SK-N-SH treated with all-trans-retinoic acid at 6 μM for 48 hours (cell line): ENCODE results near the gene SV2B.
A peak's percentile ranks its signal among the peaks of the same experiment; 100 is the strongest.

Experiments used
- ATAC-seq: fragments of 200-7000 bp; cut with Tn5 transposase; 3 replicates; pipeline ENCODE4 v1.9.1; 2020; ENCODE audit warnings: mild to moderate bottlenecking, moderate library complexity
- ARNTL ChIP-seq: fragments of 450-650 bp; formaldehyde crosslinking; IDR thresholded peaks from 2 replicates; pipeline ENCODE4 v1.5.0; 2020; ENCODE audit warnings: low read depth, mild to moderate bottlenecking, moderate library complexity, borderline replicate concordance
- BACH2 ChIP-seq: fragments of 250-450 bp; sonication (Bioruptor Pico); IDR thresholded peaks from 2 replicates; pipeline ENCODE4 v1.9.0; 2021; ENCODE audit warnings: mild to moderate bottlenecking, borderline replicate concordance
- CSDC2 ChIP-seq: fragments of 250-450 bp; sonication (Bioruptor Pico); IDR thresholded peaks from 2 replicates; pipeline ENCODE4 v1.5.0; 2020; ENCODE audit warnings: mild to moderate bottlenecking, moderate library complexity
- ESRRG ChIP-seq: fragments of 250-450 bp; sonication (Bioruptor Pico); IDR thresholded peaks from 2 replicates; pipeline ENCODE4 v1.6.1; 2021; ENCODE audit warnings: mild to moderate bottlenecking
- GLIS3 ChIP-seq: fragments of 250-450 bp; sonication (Bioruptor Pico); IDR thresholded peaks from 2 replicates; pipeline ENCODE4 v1.5.0; 2020; ENCODE audit warnings: mild to moderate bottlenecking, moderate library complexity
- ISL1 ChIP-seq: fragments of 250-450 bp; sonication (Bioruptor Pico); IDR thresholded peaks from 2 replicates; pipeline ENCODE4 v2.1.2; 2022; ENCODE audit warnings: mild to moderate bottlenecking, moderate library complexity
- OSR1 ChIP-seq: fragments of 250-450 bp; sonication (Bioruptor Pico); IDR thresholded peaks from 2 replicates; pipeline ENCODE4 v1.8.0; 2022; ENCODE audit warnings: moderate library complexity, mild to moderate bottlenecking, inconsistent platforms
- PPARA ChIP-seq: fragments of 250-450 bp; sonication (Bioruptor Pico); IDR thresholded peaks from 2 replicates; pipeline ENCODE4 v1.5.0; 2020; ENCODE audit warnings: mild to moderate bottlenecking, borderline replicate concordance
- RARB ChIP-seq: fragments of 250-450 bp; sonication (Bioruptor Pico); IDR thresholded peaks from 2 replicates; pipeline ENCODE4 v1.8.0; 2021; ENCODE audit warnings: mild to moderate bottlenecking, moderate library complexity
- SNAI2 ChIP-seq: fragments of 250-450 bp; sonication (Bioruptor Pico); IDR thresholded peaks from 2 replicates; pipeline ENCODE4 v1.5.0; 2020; ENCODE audit warnings: mild to moderate bottlenecking, moderate library complexity
- TCF4 ChIP-seq: fragments of 250-450 bp; sonication (Bioruptor Pico); IDR thresholded peaks from 2 replicates; pipeline ENCODE4 v1.8.0; 2021; ENCODE audit warnings: mild to moderate bottlenecking, moderate library complexity, borderline replicate concordance
- TOX ChIP-seq: fragments of 250-450 bp; sonication (Bioruptor Pico); IDR thresholded peaks from 2 replicates; pipeline ENCODE4 v1.8.0; 2021; ENCODE audit warnings: mild to moderate bottlenecking, moderate library complexity, borderline replicate concordance
- ZC3H10 ChIP-seq: fragments of 250-450 bp; sonication (Bioruptor Pico); IDR thresholded peaks from 2 replicates; pipeline ENCODE4 v1.5.1; 2021; ENCODE audit warnings: mild to moderate bottlenecking, moderate library complexity
- ZFP30 ChIP-seq: fragments of 450-650 bp; formaldehyde crosslinking; IDR thresholded peaks from 2 replicates; pipeline ENCODE4 v1.5.0; 2022; ENCODE audit warnings: mild to moderate bottlenecking, moderate library complexity
- ZNF565 ChIP-seq: fragments of 450-650 bp; formaldehyde crosslinking; conservative IDR thresholded peaks from 2 replicates; pipeline ENCODE4 v1.5.0; 2020; ENCODE audit warnings: low read depth, mild to moderate bottlenecking, moderate library complexity
- ZNF70 ChIP-seq: fragments of 450-650 bp; formaldehyde crosslinking; IDR thresholded peaks from 2 replicates; pipeline ENCODE4 v1.5.0; 2020; ENCODE audit warnings: mild to moderate bottlenecking, moderate library complexity
- ZNF8 ChIP-seq: fragments of 450-650 bp; formaldehyde crosslinking; IDR thresholded peaks from 2 replicates; pipeline ENCODE4 v1.5.0; 2020; ENCODE audit warnings: mild to moderate bottlenecking, moderate library complexity
- TF ChIP-seq, protein P1 (sequence below): fragments of 250-450 bp; sonication (Bioruptor Pico); IDR thresholded peaks from 2 replicates; pipeline ENCODE4 v1.8.0; 2020; ENCODE audit warnings: mild to moderate bottlenecking, moderate library complexity, borderline replicate concordance
- TF ChIP-seq, protein P2 (sequence below): fragments of 250-450 bp; sonication (Bioruptor Pico); IDR thresholded peaks from 2 replicates; pipeline ENCODE4 v1.5.0; 2020; ENCODE audit warnings: mild to moderate bottlenecking, moderate library complexity
- TF ChIP-seq, protein P3 (sequence below): fragments of 250-450 bp; sonication (Bioruptor Pico); IDR thresholded peaks from 2 replicates; pipeline ENCODE4 v1.5.1; 2020; ENCODE audit warnings: low read depth, mild to moderate bottlenecking, moderate library complexity
- TF ChIP-seq, protein P4 (sequence below): fragments of 250-450 bp; sonication (Bioruptor Pico); IDR thresholded peaks from 2 replicates; pipeline ENCODE4 v1.8.0; 2021; ENCODE audit warnings: low read depth, mild to moderate bottlenecking, moderate library complexity, borderline replicate concordance
- TF ChIP-seq, protein P5 (sequence below): fragments of 250-450 bp; sonication (Bioruptor Pico); IDR thresholded peaks from 2 replicates; pipeline ENCODE4 v1.5.1; 2021; ENCODE audit warnings: mild to moderate bottlenecking, moderate library complexity

SV2B gene

DNA sequence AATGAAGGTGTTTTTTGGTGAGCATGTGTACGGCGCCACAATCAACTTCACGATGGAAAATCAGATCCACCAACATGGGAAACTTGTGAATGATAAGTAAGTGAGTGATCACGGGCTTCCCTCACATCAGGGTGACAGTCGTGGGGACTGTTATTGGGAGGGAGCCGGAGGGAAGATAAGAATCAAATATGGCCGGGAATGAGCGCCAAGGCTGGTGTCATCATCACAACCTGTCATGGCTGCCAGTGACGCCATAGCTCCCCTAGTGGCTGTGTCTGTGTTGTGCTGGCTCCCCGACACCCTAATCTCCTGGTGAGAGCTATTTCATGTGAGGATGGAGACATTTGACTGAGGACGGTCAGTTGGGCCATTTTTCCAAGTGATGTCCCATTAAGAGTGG lies 168.5 kb downstream of the SV2B start:
- peak; percentile 53; the same call in 2 of the 3 replicates for ATAC-seq

DNA sequence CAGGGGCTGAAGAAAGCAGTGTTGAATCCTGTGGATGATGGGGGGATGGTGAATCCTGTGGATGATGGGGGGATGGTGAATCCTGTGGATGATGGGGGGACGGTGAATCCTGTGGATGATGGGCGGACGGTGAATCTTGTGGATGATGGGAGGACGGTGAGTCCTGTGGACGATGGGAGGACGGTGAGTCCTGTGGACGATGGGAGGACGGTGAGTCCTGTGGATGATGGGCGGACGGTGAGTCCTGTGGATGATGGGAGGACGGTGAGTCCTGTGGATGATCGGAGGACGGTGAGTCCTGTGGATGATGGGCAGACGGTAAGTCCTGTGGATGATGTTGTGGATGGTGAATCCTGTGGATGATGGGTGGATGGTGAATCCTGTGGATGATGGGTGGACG lies 170.7 kb downstream of the SV2B start:
- ATAC-seq = no peak
- TF ChIP-seq CSDC2 = no peak
- TF ChIP-seq ZNF70 = no peak
- no peak for TF ChIP-seq ZFP30 (CRISPR knock-in tag)
- TF ChIP-seq SNAI2 (CRISPR knock-in tag) = no peak
- TF ChIP-seq ZC3H10 = no peak
- TF ChIP-seq, protein P1, sequence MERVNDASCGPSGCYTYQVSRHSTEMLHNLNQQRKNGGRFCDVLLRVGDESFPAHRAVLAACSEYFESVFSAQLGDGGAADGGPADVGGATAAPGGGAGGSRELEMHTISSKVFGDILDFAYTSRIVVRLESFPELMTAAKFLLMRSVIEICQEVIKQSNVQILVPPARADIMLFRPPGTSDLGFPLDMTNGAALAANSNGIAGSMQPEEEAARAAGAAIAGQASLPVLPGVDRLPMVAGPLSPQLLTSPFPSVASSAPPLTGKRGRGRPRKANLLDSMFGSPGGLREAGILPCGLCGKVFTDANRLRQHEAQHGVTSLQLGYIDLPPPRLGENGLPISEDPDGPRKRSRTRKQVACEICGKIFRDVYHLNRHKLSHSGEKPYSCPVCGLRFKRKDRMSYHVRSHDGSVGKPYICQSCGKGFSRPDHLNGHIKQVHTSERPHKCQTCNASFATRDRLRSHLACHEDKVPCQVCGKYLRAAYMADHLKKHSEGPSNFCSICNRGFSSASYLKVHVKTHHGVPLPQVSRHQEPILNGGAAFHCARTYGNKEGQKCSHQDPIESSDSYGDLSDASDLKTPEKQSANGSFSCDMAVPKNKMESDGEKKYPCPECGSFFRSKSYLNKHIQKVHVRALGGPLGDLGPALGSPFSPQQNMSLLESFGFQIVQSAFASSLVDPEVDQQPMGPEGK (CRISPR knock-in tag) = no peak
- TF ChIP-seq ZNF8 = no peak
- TF ChIP-seq TCF4 (CRISPR knock-in tag) = no peak
- TF ChIP-seq TOX (CRISPR knock-in tag) = no peak
- no peak for TF ChIP-seq ISL1
- TF ChIP-seq, protein P2, sequence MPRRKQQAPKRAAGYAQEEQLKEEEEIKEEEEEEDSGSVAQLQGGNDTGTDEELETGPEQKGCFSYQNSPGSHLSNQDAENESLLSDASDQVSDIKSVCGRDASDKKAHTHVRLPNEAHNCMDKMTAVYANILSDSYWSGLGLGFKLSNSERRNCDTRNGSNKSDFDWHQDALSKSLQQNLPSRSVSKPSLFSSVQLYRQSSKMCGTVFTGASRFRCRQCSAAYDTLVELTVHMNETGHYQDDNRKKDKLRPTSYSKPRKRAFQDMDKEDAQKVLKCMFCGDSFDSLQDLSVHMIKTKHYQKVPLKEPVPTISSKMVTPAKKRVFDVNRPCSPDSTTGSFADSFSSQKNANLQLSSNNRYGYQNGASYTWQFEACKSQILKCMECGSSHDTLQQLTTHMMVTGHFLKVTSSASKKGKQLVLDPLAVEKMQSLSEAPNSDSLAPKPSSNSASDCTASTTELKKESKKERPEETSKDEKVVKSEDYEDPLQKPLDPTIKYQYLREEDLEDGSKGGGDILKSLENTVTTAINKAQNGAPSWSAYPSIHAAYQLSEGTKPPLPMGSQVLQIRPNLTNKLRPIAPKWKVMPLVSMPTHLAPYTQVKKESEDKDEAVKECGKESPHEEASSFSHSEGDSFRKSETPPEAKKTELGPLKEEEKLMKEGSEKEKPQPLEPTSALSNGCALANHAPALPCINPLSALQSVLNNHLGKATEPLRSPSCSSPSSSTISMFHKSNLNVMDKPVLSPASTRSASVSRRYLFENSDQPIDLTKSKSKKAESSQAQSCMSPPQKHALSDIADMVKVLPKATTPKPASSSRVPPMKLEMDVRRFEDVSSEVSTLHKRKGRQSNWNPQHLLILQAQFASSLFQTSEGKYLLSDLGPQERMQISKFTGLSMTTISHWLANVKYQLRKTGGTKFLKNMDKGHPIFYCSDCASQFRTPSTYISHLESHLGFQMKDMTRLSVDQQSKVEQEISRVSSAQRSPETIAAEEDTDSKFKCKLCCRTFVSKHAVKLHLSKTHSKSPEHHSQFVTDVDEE = no peak

More for the DNA sequence above, 168.5 kb downstream of the SV2B start:
- TF ChIP-seq ZNF565 (CRISPR knock-in tag) (no peak), ZNF8 (no peak), ESRRG (no peak), BACH2 (CRISPR knock-in tag) (no peak), OSR1 (CRISPR knock-in tag) (no peak), CSDC2 (no peak), PPARA (CRISPR knock-in tag) (no peak), RARB (no peak), ISL1 (no peak), ARNTL (CRISPR knock-in tag) (no peak), ZFP30 (CRISPR knock-in tag) (no peak), GLIS3 (CRISPR knock-in tag) (no peak), TCF4 (CRISPR knock-in tag) (no peak), TOX (CRISPR knock-in tag) (no peak), SNAI2 (CRISPR knock-in tag) (no peak)
- TF ChIP-seq, protein P3, sequence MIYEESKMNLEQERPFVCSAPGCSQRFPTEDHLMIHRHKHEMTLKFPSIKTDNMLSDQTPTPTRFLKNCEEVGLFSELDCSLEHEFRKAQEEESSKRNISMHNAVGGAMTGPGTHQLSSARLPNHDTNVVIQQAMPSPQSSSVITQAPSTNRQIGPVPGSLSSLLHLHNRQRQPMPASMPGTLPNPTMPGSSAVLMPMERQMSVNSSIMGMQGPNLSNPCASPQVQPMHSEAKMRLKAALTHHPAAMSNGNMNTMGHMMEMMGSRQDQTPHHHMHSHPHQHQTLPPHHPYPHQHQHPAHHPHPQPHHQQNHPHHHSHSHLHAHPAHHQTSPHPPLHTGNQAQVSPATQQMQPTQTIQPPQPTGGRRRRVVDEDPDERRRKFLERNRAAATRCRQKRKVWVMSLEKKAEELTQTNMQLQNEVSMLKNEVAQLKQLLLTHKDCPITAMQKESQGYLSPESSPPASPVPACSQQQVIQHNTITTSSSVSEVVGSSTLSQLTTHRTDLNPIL (CRISPR knock-in tag) = no peak
- TF ChIP-seq, protein P2 = no peak
- TF ChIP-seq, protein P4, sequence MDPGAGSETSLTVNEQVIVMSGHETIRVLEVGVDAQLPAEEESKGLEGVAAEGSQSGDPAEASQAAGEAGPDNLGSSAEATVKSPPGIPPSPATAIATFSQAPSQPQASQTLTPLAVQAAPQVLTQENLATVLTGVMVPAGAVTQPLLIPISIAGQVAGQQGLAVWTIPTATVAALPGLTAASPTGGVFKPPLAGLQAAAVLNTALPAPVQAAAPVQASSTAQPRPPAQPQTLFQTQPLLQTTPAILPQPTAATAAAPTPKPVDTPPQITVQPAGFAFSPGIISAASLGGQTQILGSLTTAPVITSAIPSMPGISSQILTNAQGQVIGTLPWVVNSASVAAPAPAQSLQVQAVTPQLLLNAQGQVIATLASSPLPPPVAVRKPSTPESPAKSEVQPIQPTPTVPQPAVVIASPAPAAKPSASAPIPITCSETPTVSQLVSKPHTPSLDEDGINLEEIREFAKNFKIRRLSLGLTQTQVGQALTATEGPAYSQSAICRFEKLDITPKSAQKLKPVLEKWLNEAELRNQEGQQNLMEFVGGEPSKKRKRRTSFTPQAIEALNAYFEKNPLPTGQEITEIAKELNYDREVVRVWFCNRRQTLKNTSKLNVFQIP (CRISPR knock-in tag) = no peak
- TF ChIP-seq, protein P1 (CRISPR knock-in tag) = no peak
- TF ChIP-seq, protein P5, sequence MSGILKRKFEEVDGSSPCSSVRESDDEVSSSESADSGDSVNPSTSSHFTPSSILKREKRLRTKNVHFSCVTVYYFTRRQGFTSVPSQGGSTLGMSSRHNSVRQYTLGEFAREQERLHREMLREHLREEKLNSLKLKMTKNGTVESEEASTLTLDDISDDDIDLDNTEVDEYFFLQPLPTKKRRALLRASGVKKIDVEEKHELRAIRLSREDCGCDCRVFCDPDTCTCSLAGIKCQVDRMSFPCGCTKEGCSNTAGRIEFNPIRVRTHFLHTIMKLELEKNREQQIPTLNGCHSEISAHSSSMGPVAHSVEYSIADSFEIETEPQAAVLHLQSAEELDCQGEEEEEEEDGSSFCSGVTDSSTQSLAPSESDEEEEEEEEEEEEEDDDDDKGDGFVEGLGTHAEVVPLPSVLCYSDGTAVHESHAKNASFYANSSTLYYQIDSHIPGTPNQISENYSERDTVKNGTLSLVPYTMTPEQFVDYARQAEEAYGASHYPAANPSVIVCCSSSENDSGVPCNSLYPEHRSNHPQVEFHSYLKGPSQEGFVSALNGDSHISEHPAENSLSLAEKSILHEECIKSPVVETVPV (CRISPR knock-in tag) = no peak
- TF ChIP-seq, all 23 proteins: peak for 0
